Loucy (cell line): ENCODE measurements around the gene AVP.
"Not testable (repeated sequence)": the region's sequence is repeated elsewhere in the genome, so short reads cannot be mapped to it uniquely, and the experiment has no call there.

ENCODE experiments used
- EZH2phosphoT487 ChIP-seq: fragments of 200-600 bp; IDR thresholded peaks from 2 replicates; pipeline ENCODE4 v1.6.1; 2018; ENCODE audit warnings: antibody characterized with exemption, mild to moderate bottlenecking, moderate library complexity, borderline replicate concordance
- TF ChIP-seq, protein P1 (sequence below): fragments of 200-600 bp; sonication (generic); conservative IDR thresholded peaks from 2 replicates; pipeline ENCODE4 v1.5.1; 2014; ENCODE audit warnings: mild to moderate bottlenecking, antibody characterized with exemption, low read length

- TF ChIP-seq, protein P1, sequence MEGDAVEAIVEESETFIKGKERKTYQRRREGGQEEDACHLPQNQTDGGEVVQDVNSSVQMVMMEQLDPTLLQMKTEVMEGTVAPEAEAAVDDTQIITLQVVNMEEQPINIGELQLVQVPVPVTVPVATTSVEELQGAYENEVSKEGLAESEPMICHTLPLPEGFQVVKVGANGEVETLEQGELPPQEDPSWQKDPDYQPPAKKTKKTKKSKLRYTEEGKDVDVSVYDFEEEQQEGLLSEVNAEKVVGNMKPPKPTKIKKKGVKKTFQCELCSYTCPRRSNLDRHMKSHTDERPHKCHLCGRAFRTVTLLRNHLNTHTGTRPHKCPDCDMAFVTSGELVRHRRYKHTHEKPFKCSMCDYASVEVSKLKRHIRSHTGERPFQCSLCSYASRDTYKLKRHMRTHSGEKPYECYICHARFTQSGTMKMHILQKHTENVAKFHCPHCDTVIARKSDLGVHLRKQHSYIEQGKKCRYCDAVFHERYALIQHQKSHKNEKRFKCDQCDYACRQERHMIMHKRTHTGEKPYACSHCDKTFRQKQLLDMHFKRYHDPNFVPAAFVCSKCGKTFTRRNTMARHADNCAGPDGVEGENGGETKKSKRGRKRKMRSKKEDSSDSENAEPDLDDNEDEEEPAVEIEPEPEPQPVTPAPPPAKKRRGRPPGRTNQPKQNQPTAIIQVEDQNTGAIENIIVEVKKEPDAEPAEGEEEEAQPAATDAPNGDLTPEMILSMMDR: not testable (repeated sequence)
- TF ChIP-seq EZH2phosphoT487: not testable (repeated sequence)
Measured at GRCh38 chr20:3124773-3125560, 40.4 kb upstream of the AVP start.
